Stimulated activated CD8-positive, alpha-beta memory T cell treated with anti-CD3 and anti-CD28 coated beads, Interleukin-7, amount 100 ng/mL, for 48 hours (primary cell): Measurements from ENCODE around the gene BRAF.
"Not testable (repeated sequence)": the region's sequence is repeated elsewhere in the genome, so short reads cannot be mapped to it uniquely, and the experiment has no call there.

ENCODE experiments used
- DNase-seq, 2 donors: peaks; one replicate each; pipeline ENCODE4 v3.0.0-alpha.2; 2020; ENCODE audit warnings: low read depth in 1 of 2; ENCODE audit errors: extremely low read depth in 1 of 2

Gene BRAF

DNA sequence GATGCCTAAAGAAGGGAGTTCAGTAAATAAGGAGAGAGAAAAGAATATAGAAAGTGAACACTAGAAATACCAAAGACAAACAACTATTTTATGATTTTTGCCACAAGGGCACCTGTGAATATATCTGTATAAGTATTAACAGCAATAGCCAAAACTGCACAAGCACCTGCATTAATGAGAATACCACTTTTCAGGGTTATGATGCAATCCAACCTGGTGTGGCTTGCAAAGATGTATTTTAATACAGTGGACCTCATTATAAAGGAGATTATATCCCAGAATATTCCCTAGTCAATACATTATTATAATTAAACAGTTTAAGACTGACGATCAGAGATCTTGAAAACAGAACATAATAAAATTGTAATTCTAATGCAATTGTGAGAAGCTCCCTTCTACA, 4.0 kb downstream of the BRAF start:
- no peak for DNase-seq

DNA sequence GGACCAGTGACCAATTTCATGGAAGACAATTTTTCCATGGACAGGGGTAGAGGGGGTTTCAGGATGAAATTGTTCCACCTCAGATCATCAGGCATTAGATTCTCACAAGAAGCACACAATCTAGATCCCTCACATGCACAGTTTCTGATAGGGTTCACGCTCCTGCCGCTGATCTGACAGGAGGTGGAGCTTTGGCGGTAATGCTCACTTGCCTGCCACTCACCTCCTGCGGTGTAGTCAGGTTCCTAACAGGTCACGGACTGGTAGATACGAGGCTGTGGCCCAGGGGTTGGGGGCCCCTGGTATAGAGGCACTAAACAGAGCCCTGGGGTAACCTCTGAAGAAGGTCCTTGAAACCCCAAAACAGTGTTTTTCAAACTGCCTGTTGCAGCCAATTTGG, 6.5 kb downstream of the BRAF start:
- no peak for DNase-seq

DNA sequence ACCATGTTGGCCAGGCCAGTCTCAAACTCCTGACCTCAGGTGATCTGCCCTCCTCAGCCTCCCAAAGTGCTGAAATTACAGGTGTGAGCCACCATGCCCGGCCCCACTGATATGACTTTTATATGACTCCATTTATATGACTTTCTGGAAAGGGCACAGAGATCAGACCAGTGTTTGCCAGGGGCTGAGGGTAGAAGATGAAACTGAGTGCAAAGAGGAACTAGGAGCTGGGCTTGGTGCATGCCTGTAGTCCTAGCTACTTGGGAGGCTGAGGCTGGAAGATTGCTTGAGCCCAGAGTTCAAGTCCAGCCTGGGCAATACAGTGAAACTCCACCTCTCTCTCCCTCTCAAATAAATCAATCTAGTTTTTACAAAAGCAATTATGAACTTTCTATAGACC, 7.5 kb downstream of the BRAF start:
- no peak for DNase-seq

DNA sequence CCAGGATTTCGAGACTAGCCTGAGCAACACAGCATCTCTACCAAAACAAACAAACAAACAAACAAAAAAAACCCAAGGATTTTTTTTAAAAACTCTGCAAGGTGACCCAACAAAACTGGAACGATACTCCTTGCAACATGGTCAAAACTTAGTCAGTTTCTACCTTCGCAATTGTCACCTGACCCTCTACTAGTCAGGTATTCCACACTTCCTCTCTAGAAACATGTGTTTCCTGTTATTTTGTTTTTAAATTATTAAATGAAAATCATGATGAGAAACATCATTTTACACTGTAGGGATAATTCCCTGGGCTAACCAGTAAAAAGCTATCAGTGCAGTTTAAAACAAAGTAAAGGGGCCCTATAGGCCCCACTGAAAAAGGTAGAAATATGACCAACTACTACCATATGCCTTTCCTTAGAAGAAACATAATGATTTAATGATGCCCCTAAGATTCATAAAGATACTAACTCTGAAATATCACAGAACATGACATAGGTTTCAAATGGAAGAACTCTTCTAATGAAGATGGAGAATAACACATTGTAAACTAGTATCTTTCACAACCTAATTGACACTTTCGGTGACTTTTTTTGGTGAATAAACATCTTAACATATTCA, 8.7 kb downstream of the BRAF start:
- DNase-seq = no peak

DNA sequence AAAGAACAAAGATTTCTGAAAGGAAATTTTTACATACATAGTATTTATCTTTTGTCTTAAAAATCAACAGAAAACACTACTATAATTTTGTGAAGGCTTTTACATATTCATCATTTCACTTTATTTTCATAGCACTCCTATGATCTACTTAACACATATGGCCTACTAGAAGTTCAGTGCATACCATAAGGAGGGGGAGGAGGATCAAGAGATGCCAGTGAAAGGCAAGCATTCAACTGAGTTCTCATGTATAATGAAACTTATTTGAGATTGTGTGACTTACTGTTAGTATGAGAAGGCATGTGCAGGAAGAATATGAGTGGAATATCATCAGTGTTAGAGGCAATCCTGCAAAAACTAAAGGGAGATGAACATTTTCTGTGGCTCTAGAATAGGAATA, 10.6 kb downstream of the BRAF start:
- DNase-seq = no peak

DNA sequence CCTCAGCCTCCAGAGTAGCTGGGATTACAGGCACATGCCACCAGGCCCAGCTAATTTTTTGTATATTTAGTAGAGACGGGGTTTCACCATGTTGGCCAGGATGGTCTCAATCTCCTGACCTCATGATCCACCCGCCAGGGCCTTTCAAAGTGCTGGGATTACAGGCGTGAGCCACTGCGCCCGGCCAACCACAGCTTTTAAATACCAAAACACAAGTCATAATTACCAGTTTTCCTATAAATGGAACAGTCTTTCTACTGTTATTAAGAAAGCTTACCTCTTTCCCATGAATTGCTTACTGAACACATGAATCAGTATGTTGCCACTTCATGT, 11.2 kb downstream of the BRAF start:
- not testable (repeated sequence) for DNase-seq

DNA sequence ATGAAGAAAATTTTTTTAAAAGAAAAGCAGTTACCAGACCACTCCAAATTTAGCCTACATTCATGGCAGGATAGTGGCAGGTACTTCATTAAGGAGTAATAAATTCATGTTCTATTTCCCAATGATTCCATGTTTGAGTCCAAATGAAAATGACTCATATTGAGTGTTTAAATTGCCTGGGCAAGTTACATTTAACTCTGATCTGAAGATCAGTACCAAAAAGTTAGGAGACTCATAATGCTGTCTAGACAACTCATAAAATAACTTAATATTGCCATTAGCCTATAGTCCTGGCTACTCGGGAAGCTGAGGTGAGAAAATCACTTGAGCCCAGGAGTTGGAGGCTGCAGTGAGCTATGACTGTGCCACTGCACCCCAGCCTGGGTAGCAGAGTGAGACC, 13.0 kb downstream of the BRAF start:
- DNase-seq = no peak

DNA sequence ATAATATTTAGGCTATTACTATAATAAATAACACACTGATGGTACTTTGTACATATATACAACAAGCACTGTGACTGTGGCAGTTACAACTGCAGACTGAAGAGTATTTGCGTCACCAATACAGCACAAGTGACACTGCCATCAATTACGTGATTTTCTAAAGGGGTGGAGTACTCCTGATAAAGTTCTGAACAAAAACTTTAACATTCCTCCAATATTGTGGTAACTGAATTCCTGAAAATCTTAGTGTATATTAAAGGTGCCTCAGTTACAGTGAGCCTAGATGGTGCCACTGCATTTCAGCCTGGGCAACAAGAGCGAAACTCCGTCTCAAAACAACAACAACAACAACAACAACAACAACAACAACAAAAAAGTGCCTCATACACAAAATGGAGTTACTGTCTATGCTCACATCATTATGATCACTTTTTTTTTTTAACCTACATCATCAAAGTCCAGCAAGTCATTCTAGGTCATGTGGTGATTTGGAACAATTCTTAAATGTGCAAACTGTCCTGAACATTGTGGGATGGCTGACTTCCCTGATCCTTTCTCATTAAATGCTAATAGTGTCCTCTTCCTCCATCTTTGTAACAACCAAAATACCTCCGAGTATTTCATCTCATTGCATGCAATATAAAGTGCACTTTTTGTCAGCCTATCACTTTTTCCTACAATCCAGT, 15.1 kb downstream of the BRAF start:
- no peak for DNase-seq

DNA sequence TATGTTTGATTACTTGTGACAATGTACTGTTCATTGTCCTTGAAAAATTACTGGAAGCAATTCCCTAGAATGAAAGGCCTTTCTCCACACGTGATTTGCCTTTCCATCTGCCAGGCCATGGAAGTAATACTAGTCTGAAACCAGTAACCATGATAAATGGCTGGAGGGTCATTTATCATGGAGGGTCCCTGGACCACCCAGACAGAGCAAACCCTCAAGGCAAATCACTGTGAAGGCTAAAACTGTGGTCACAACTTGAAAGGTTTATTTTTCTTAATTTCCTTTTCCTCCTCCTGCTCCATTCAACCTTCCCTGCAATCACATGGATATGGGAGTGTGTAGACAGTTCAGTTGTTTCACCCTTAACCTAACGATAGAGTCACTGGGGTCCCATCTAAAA, 16.4 kb downstream of the BRAF start:
- no peak for DNase-seq

DNA sequence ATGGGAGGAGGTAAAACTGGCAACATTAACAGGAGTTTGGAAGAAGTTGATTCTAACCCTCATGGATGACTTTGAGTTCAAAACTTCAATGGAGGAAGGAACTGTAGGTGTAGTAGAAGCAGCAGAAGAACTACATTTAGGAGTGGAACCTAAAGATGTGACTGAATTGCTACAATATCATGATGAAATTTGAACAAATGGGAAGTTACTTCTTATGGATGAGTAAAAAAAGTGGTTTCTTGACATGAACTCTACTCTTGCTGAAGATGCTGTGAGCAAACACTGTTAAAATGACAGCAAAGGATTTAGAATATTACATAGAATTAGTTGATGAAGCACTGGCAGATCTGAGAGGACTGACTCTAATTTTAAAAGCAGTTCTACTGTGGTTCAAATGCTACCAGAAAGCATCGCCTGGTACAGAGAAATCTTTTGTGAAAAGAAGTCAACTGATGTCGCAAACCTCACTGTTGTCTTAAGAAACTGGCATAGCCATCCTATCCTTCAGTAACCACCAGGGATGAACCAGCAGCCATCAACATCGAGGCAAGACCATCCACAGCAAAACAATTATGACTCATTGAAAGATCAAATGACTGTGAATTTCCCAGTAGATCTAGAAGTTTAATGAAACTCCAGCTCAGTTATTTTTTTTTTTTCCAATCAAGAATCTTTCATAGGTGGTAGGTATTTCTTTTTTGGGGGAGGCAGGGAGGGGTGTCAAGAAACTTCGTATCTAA, 20.8 kb downstream of the BRAF start:
- no peak for DNase-seq

DNA sequence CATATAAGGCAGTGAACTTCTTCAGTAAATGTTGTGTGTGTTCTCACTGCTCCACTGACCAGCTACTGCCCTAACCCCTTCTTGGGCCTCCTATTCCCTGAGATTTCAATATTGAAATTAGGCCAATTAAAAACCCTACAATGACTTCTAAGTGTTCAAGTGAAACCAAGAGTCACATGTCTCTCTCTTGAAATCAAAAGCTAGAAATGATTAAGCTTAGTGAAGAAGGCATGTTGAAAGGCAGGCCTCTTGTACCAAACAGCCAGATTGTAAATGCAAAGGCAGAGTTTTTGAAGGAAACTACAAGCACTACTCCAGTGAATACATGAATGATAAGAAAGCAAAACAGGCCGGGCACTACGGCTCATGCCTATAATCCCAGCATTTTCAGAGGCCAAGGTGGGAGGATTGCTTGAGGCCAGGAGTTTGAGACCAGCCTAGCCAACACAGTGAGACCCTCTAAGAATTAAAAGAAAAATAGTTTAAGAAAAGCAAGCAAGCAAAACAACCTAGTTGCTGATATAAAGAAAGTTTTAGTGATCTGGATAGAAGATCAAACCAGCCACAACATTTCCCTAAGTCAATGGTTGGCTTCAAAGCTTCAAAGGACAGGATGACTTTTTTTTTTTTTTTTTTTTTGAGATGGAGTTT, 22.3 kb downstream of the BRAF start:
- no peak for DNase-seq

DNA sequence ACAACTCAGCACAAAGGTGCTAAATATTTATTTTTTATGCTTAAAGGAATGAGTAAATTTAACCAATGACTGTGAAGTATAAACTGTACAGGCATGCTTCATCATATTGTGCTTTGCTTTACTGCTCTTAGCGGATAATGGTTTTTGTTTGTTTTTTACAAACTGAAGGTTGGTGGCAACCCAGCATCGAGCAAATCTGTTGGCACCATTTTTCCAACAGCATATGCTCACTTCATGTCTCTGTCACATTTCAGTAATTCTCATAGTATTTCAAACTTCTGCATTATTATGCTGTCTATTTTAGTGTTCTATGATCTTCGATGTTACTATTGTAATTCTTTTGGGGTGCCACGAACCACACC, 22.8 kb downstream of the BRAF start:
- no peak for DNase-seq

DNA sequence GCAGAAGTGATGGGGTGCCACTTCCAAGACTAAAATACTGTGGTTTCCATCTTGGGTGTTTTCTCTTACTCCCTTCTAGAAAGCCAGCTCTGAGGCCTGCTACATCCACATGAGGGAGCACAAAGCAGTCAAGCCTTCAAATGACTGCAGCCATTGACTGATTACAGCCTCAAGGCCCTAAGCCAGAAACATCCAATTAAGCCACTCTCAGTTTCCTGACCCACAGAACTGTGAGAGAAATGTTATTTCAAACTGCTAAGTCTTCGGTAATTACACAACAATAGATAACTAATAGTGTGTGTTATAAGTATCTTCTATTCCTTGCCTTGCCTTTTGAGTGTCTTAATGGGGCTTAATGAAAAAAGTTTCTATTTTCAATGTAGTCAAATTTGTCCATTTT, 24.8 kb downstream of the BRAF start:
- DNase-seq = no peak

DNA sequence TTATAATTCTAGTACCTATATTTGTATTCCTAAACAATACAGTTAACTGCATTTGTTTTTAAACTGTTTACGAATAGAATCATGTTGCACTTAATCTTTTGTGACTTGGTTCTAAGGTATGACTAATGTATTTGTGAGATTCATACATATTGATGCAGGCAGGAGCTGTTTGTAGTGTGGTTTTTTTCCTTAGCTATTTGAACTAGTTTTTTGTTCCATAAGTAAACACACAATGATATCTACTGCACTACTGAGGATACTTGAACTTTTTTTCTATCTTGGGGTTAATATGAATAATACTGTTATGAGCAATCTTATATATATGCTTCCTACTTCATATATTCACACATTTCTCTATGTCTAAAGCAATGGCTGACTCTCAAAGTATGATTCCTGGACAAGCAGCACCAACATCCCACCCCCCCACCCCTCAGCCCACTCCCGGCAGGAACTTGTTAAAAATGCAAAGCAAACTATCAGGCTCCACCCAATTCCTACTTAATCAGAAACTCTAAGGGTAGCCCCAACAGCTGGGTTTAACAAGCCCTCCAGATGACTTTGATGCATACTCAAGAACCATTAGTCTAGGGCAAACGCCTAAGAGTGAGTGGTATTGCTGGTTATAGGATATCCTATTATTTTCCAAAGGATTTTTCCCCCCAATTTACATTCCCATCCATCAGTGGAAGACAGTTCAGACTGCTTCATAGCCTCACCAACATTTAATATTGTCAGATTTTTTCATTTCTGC, 25.8 kb downstream of the BRAF start:
- DNase-seq = no peak

DNA sequence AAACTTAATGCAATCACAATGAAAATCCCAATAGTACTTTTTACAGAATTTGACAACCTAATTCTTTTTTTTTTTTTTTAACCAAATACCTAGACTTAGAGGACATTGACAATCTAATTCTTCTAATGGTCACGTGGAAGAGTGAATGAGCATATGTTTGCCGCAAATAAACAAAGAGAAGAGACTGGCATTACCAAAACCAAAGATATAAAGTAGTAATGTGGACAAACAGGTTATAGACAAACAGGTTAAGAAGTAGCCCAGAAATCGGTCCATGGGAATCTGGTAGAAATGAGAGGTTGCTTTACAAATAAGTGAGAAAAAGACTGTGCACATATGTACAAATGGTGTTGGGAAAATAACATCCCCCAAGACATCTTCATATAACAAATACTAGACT, 27.7 kb downstream of the BRAF start:
- DNase-seq = no peak

DNA sequence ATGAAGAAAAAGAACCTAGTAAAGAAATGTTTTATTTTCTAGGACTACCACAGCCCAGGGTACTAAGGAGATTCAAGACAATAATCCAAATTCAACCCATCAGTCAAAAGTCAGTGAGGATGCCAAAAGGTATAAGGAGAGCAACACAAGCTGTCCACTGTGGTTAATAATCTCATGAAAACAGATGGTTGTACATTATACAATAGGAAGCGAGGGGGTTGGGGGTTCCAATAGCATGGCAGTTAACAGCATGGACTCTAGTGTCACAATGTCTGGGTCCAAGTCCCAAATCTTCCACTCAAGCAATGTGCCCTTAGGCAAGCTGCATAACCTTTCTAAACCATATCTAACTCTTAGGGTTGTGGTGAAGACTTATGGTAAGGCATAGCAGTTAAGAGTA, 35.1 kb downstream of the BRAF start:
- no peak for DNase-seq

DNA sequence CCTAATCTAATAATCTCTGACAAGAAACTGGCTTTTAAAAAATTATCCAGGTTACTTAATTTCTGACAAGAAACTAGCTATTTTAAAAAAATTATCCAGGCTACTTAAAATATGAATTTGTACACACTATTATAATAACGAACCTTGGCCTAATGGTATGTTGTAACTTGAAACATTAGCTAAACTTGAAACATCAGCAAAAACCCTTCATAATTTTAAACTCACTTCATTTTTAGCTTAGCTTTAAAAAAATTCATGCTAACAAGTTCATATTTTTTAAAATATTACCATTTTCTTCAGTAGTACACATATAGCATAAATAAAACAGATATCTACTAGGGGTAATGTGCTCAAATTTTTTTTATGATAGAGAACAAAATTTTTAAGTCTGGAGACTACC, 35.6 kb downstream of the BRAF start:
- DNase-seq = no peak

DNA sequence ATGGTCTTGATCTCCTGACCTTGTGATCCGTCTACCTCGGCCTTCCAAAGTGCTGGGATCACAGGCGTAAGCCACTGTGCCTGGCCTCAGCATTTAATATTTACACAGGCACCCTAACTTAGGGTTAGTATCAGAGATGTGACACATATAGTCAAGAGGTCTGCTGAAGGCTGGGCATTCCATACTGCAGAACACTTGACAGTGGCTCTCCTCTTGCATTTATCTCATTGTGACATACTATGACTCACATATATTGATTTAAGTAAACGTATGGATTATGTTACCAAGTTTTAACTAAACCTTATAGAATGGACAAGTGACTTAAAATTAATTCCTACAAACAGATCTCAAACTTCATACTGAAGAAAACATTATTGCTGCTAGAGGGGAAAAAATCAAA, 36.6 kb downstream of the BRAF start:
- no peak for DNase-seq

DNA sequence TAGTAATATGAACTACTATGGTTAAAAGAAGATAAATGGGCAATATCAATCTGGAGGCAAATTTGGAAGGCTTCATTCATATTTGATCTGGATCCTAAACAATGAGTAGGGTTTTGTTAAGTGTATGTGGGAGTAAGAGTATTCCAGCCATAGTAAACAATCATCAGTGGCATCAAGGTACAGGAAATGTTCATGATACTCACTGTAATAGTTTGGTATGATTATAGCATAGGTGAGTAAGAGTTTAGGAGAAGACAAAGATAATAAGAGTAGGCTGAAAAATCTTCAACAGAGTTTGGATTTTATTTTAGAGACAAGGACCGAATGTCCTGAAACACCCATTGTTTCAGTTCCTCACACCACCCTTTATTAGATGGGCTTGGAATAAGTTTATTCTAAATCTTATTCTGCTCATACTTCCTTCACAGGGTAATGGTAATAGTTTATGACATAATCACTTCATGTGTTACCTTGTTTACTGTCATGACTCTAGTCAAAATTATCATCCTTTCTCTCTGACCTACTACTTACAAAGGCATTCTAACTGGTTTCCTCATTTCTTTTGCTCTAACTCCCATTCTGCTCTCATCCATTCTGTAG, 38.9 kb downstream of the BRAF start:
- no peak for DNase-seq

DNA sequence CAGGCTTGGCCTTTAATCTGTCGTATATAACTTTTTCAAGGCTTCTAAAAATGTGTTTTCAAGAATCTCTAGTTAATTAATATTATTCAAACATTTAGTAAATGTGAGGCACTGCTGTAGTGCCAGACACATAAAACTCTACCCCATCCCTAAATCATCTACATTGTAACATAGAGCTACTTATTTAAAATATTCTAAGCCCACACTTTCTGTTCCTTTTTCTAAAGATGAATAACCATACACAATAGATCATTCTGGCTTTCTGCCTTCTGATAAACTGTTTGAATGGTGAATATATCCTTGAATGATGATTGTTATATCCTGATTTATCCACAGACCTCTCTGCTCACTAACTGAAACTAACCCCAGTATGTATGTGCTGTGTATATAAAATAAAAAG, 41.4 kb downstream of the BRAF start:
- no peak for DNase-seq

DNA sequence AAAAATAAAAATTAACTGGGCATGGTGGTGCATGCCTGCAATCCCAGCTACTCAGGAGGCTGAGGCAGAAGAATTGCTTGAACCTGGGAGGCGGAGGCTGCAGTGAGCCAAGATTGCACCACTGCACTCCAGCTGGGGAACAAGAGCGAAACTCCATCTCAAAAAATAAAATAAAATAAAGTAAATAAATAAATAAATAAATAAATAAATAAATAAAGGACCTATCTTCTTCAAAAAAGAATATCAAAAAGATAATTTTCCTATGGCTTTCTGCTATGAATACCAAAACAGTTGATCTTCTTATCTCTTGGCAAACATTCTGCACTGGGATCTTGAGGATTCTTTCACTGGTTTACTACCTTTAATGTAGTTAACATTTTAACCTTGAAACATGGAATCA, 41.9 kb downstream of the BRAF start:
- DNase-seq = not testable (repeated sequence)
